Tibial nerve (tissue), 4 donors: ENCODE data around the gene TP53.

ENCODE experiments used
- EP300 ChIP-seq, 2 donors: sonication (generic); formaldehyde crosslinking; IDR thresholded peaks; one replicate each; pipeline ENCODE4 v1.6.1; 2017; ENCODE audit warnings: antibody characterized with exemption in 2 of 2, mild to moderate bottlenecking in 1 of 2
- POLR2A ChIP-seq, 2 donors: fragments of 450-650 bp; IDR thresholded peaks; one replicate each; pipeline ENCODE4 v1.6.1; 2017; ENCODE audit warnings: antibody characterized with exemption in 2 of 2, mild to moderate bottlenecking in 2 of 2, moderate library complexity in 2 of 2
- TF ChIP-seq, protein P1 (sequence below), 5 experiments: fragments of 200-600 bp in 3 of 5; fragments of 450-650 bp in 2 of 5; sonication (generic) in 3 of 5; IDR thresholded peaks; one replicate each; pipeline ENCODE4 v1.5.1; 2016 to 2019; ENCODE audit warnings: antibody characterized with exemption in 5 of 5, mild to moderate bottlenecking in 3 of 5, moderate library complexity in 2 of 5

DNA sequence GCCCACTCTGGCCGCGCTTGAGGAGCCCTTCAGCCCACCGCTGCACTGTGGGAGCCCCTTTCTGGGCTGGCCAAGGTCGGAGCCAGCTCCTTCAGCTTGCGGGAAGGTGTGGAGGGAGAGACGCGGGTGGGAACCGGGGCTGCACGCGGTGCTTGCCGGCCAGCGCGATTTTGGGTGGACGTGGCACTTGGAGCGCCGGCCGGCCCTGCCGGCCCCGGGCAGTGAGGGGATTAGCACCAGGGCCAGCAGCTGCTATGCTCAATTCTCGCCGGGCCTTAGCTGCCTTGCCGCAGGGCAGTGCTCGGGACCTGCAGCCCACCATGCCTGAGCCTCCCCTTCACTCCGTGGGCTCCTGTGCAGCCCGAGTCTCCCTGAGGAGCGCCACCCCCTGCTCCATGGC lies 46.5 kb downstream of the TP53 start:
- TF ChIP-seq, protein P1, sequence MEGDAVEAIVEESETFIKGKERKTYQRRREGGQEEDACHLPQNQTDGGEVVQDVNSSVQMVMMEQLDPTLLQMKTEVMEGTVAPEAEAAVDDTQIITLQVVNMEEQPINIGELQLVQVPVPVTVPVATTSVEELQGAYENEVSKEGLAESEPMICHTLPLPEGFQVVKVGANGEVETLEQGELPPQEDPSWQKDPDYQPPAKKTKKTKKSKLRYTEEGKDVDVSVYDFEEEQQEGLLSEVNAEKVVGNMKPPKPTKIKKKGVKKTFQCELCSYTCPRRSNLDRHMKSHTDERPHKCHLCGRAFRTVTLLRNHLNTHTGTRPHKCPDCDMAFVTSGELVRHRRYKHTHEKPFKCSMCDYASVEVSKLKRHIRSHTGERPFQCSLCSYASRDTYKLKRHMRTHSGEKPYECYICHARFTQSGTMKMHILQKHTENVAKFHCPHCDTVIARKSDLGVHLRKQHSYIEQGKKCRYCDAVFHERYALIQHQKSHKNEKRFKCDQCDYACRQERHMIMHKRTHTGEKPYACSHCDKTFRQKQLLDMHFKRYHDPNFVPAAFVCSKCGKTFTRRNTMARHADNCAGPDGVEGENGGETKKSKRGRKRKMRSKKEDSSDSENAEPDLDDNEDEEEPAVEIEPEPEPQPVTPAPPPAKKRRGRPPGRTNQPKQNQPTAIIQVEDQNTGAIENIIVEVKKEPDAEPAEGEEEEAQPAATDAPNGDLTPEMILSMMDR (IDR thresholded peaks at IDR 0.05), result no peak
- TF ChIP-seq POLR2A (IDR thresholded peaks at IDR 0.05) (no peak), EP300 (IDR thresholded peaks at IDR 0.05) (no peak)
